Measurements from ENCODE around the gene KLHL10. TPM values are rescaled to one million over a fixed set of nuclear protein-coding genes. Genes with fewer than 3 reads are reported as not detected.
A peak's percentile ranks its signal among the peaks of the same experiment; 100 is the strongest.

KLHL10 gene
- total and polyA plus RNA-seq, 2 of the 13 experiments (the other 11 are each of a cell fraction or from before 2014, with no cell fraction given), result 0.04 to 0.08 TPM

DNA sequence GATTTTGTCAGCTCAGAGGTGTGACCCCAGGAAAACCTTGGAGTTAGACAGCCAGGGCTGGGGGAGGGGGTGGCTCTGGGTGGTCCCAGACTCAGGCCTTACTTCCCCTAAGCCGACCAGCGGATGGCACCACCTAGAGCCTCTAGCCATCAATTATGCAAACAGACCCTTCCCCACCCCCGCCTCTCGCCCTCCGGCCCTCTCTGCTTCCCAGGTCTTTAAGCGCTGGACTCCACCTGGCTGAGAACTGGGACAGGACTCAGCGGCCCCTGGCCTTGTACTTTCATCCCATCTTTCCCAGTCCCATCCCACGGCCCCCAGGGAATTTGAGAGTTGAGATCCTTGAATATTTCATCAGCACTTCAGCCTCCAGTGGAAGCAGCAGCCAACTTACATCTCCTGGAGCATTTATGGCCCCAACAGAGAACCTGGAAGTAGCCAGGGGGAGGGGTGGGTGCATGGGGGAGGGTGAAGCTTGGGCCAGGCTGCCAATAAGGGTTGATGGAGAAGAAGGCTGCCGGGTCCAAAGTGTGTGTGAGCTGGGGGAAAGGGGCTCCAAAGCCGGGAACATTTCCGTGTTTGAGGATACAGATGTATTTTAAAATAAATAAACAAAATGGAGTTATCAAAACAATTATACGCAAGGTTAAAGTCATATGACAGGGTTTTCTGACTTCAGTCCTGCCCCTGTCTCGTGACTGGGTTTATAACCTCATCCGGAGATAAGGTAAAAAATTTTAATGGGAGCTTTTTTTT lies 43.7 kb upstream of the KLHL10 start (continued):
- TF ChIP-seq, protein P1, sequence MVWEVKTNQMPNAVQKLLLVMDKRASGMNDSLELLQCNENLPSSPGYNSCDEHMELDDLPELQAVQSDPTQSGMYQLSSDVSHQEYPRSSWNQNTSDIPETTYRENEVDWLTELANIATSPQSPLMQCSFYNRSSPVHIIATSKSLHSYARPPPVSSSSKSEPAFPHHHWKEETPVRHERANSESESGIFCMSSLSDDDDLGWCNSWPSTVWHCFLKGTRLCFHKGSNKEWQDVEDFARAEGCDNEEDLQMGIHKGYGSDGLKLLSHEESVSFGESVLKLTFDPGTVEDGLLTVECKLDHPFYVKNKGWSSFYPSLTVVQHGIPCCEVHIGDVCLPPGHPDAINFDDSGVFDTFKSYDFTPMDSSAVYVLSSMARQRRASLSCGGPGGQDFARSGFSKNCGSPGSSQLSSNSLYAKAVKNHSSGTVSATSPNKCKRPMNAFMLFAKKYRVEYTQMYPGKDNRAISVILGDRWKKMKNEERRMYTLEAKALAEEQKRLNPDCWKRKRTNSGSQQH (CRISPR knock-in tag; IDR thresholded peaks at IDR 0.05; ENCODE audit: low read depth), result no peak
- TF ChIP-seq, protein P2, sequence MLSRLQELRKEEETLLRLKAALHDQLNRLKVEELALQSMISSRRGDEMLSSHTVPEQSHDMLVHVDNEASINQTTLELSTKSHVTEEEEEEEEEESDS (CRISPR knock-in tag; IDR thresholded peaks at IDR 0.05; ENCODE audit: borderline replicate concordance), result no peak
- TF ChIP-seq THAP7 (CRISPR knock-in tag; IDR thresholded peaks at IDR 0.05), result peak; percentile 52
- peak; percentile 13; the same call in 1 of the 2 replicates for TF ChIP-seq ESRRA (CRISPR knock-in tag; IDR thresholded peaks at IDR 0.05; ENCODE audit: low read depth)
- TF ChIP-seq ZNF18 (CRISPR knock-in tag; IDR thresholded peaks at IDR 0.05; ENCODE audit: insufficient replicate concordance), result peak; percentile 45
- no peak for TF ChIP-seq RBFOX2 (IDR thresholded peaks at IDR 0.05; ENCODE audit: low read depth, low read length)
- TF ChIP-seq, protein P3, sequence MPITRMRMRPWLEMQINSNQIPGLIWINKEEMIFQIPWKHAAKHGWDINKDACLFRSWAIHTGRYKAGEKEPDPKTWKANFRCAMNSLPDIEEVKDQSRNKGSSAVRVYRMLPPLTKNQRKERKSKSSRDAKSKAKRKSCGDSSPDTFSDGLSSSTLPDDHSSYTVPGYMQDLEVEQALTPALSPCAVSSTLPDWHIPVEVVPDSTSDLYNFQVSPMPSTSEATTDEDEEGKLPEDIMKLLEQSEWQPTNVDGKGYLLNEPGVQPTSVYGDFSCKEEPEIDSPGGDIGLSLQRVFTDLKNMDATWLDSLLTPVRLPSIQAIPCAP (CRISPR knock-in tag; IDR thresholded peaks at IDR 0.05; ENCODE audit: low read depth), result no peak
- TF ChIP-seq ZNF672 (CRISPR knock-in tag; IDR thresholded peaks at IDR 0.05), result no peak
- TF ChIP-seq ZNF83 (CRISPR knock-in tag; IDR thresholded peaks at IDR 0.05; ENCODE audit: borderline replicate concordance), result no peak
- TF ChIP-seq ZNF430 (CRISPR knock-in tag; IDR thresholded peaks at IDR 0.05), result no peak
- TF ChIP-seq, protein P4, sequence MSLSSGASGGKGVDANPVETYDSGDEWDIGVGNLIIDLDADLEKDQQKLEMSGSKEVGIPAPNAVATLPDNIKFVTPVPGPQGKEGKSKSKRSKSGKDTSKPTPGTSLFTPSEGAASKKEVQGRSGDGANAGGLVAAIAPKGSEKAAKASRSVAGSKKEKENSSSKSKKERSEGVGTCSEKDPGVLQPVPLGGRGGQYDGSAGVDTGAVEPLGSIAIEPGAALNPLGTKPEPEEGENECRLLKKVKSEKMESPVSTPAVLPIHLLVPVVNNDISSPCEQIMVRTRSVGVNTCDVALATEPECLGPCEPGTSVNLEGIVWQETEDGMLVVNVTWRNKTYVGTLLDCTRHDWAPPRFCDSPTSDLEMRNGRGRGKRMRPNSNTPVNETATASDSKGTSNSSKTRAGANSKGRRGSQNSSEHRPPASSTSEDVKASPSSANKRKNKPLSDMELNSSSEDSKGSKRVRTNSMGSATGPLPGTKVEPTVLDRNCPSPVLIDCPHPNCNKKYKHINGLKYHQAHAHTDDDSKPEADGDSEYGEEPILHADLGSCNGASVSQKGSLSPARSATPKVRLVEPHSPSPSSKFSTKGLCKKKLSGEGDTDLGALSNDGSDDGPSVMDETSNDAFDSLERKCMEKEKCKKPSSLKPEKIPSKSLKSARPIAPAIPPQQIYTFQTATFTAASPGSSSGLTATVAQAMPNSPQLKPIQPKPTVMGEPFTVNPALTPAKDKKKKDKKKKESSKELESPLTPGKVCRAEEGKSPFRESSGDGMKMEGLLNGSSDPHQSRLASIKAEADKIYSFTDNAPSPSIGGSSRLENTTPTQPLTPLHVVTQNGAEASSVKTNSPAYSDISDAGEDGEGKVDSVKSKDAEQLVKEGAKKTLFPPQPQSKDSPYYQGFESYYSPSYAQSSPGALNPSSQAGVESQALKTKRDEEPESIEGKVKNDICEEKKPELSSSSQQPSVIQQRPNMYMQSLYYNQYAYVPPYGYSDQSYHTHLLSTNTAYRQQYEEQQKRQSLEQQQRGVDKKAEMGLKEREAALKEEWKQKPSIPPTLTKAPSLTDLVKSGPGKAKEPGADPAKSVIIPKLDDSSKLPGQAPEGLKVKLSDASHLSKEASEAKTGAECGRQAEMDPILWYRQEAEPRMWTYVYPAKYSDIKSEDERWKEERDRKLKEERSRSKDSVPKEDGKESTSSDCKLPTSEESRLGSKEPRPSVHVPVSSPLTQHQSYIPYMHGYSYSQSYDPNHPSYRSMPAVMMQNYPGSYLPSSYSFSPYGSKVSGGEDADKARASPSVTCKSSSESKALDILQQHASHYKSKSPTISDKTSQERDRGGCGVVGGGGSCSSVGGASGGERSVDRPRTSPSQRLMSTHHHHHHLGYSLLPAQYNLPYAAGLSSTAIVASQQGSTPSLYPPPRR (CRISPR knock-in tag; IDR thresholded peaks at IDR 0.05; ENCODE audit: borderline replicate concordance), result 0 out of 2 replicates have a peak, but pooled peaks have one; percentile 20
- no peak for TF ChIP-seq MYPOP (CRISPR knock-in tag; IDR thresholded peaks at IDR 0.05)
- TF ChIP-seq THRA (CRISPR knock-in tag; IDR thresholded peaks at IDR 0.05; ENCODE audit: borderline replicate concordance), result peak; percentile 1; the same call in 1 of the 2 replicates
- no peak for TF ChIP-seq ZNF543 (CRISPR knock-in tag; IDR thresholded peaks at IDR 0.05)
